ENCODE measurements around the gene PATE3. TPM values are rescaled to one million over a fixed set of nuclear protein-coding genes. Genes with fewer than 3 reads are reported as not detected.

PATE3 gene
- total RNA-seq, 4 donors from 2014 or later: not detected

GRCh38 chr11:125756050-125756449, 31.9 kb upstream of the PATE3 start:
- H3K27me3 ChIP-seq: no peaks in the 10 kb centered on the region

GRCh38 chr11:125762445-125762844, 25.5 kb upstream of the PATE3 start:
- no peak for DNase-seq (ENCODE audit: low spot score in 2 of 2)
- no peak overlapping the region for H3K4me3 ChIP-seq
- no peaks in the 10 kb centered on the region for H3K36me3 ChIP-seq
- no peak for TF ChIP-seq CTCF (IDR thresholded peaks at IDR 0.05)
- no peak for TF ChIP-seq POLR2A (IDR thresholded peaks at IDR 0.05)
- TF ChIP-seq EP300 (IDR thresholded peaks at IDR 0.05): no peak
- no peak overlapping the region for H3K27ac ChIP-seq
- H3K27me3 ChIP-seq: no peaks in the 10 kb centered on the region
- H3K4me1 ChIP-seq: no peaks in the 10 kb centered on the region
- H3K9me3 ChIP-seq: peaks cover 0 to 10% (median 0%) of the 10 kb centered on the region in 4 donors
- 88 to 92% methylated on average over 1 of the region's 1 CpG for WGBS, 2 donors

More at GRCh38 chr11:125756050-125756449, 31.9 kb upstream of the PATE3 start:
- Histone ChIP-seq H3K4me1 (no peaks in the 10 kb centered on the region), H3K27ac (no peak overlapping the region), H3K9me3 (peaks cover 0 to 24% (median 0%) of the 10 kb centered on the region in 4 donors), H3K36me3 (no peaks in the 10 kb centered on the region), H3K4me3 (no peak overlapping the region)
- no peak for TF ChIP-seq CTCF (IDR thresholded peaks at IDR 0.05)
- TF ChIP-seq EP300 (IDR thresholded peaks at IDR 0.05): no peak
- TF ChIP-seq POLR2A (IDR thresholded peaks at IDR 0.05): no peak
- no peak for DNase-seq (ENCODE audit: low spot score in 2 of 2)
- WGBS, 2 donors: 81 to 91% methylated on average over 7 of the region's 7 CpGs

- Histone ChIP-seq H3K36me3 (no peaks in the 10 kb centered on the region), H3K4me3 (no peak overlapping the region), H3K9me3 (no peaks in the 10 kb centered on the region), H3K4me1 (no peaks in the 10 kb centered on the region), H3K27ac (no peak overlapping the region), H3K27me3 (no peaks in the 10 kb centered on the region)
- DNase-seq (ENCODE audit: low spot score in 2 of 2): no peak
- TF ChIP-seq EP300 (IDR thresholded peaks at IDR 0.05): no peak
- TF ChIP-seq CTCF (IDR thresholded peaks at IDR 0.05): no peak
- TF ChIP-seq POLR2A (IDR thresholded peaks at IDR 0.05): no peak
- WGBS, 2 donors: 84 to 89% methylated on average over 2 of the region's 2 CpGs
These were observed 24.4 kb upstream of the PATE3 start for GRCh38 chr11:125763483-125763882.

- H3K4me3 ChIP-seq: no peak overlapping the region
- 72 to 90% methylated on average over 1 of the region's 1 CpG for WGBS, 2 donors
- no peak for DNase-seq (ENCODE audit: low spot score in 2 of 2)
These were observed 21.7 kb upstream of the PATE3 start for GRCh38 chr11:125766251-125766650.

GRCh38 chr11:125768336-125769046, 19.4 kb upstream of the PATE3 start:
- no peak for TF ChIP-seq CTCF (IDR thresholded peaks at IDR 0.05)
- no peak for TF ChIP-seq EP300 (IDR thresholded peaks at IDR 0.05)
- TF ChIP-seq POLR2A (IDR thresholded peaks at IDR 0.05): no peak
- Histone ChIP-seq H3K27me3 (no peaks in the 10 kb centered on the region), H3K4me1 (no peaks in the 10 kb centered on the region), H3K9me3 (no peaks in the 10 kb centered on the region), H3K36me3 (no peaks in the 10 kb centered on the region), H3K4me3 (no peak overlapping the region), H3K27ac (no peak overlapping the region)
- WGBS, 2 donors: 41 to 51% methylated on average over 10 of the region's 10 CpGs
- no peak for DNase-seq (ENCODE audit: low spot score in 2 of 2)

More at GRCh38 chr11:125766251-125766650, 21.7 kb upstream of the PATE3 start:
- Histone ChIP-seq H3K27ac (no peak overlapping the region), H3K4me1 (no peaks in the 10 kb centered on the region), H3K9me3 (no peaks in the 10 kb centered on the region), H3K27me3 (no peaks in the 10 kb centered on the region), H3K36me3 (no peaks in the 10 kb centered on the region)
- no peak for TF ChIP-seq EP300 (IDR thresholded peaks at IDR 0.05)

Data from tibial nerve (tissue), 4 donors.